Muscle layer of duodenum (tissue), 2 donors: ENCODE results near the gene LIN7A.

Experiments used
- H3K27ac ChIP-seq: one replicate; pipeline ENCODE4 v1.7.0; 2013; ENCODE audit warnings: mild to moderate bottlenecking, low read length
- H3K27me3 ChIP-seq: one replicate; pipeline ENCODE4 v1.7.0; 2013; ENCODE audit warnings: low read depth, mild to moderate bottlenecking, control low read depth, low read length
- H3K36me3 ChIP-seq, 2 donors: one replicate each; pipeline ENCODE4 v1.7.0; 2013; ENCODE audit warnings: low read length in 2 of 2, control low read depth in 1 of 2, mild to moderate bottlenecking in 1 of 2; ENCODE audit not compliant: insufficient read depth in 2 of 2, control insufficient read depth in 1 of 2
- H3K4me1 ChIP-seq, 2 donors: one replicate each; pipeline ENCODE4 v1.7.0; 2013; ENCODE audit warnings: low read length in 2 of 2, mild to moderate bottlenecking in 2 of 2, control low read depth in 1 of 2, moderate library complexity in 1 of 2; ENCODE audit not compliant: insufficient read depth in 2 of 2, control insufficient read depth in 1 of 2
- H3K4me3 ChIP-seq, 2 donors: one replicate each; pipeline ENCODE4 v1.7.0; 2013; ENCODE audit warnings: low read length in 2 of 2, low read depth in 1 of 2, mild to moderate bottlenecking in 1 of 2
- H3K9me3 ChIP-seq, 2 donors: one replicate each; pipeline ENCODE4 v1.7.0; 2013; ENCODE audit warnings: low read length in 2 of 2, control low read depth in 1 of 2, mild to moderate bottlenecking in 1 of 2; ENCODE audit not compliant: control insufficient read depth in 1 of 2
- donor health status: healthy.

LIN7A gene

DNA sequence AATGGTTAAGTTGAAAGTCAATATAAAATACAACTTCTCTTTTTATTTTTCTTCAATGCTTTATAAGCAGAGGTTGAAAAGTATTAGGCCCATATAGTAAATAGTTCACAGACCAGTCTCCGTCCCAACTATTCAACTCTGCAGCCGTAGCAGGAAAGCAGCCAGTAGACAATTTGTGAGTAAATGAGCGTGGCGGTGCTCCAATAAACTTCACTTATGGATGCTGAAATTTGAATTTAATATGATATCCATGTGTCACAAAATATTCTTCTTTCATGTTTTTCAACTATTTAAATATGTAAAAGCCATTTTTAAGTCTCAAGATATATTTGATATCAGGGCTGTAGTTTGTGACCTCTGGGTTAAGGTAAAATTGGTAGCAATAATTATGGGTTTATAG is 17.7 kb downstream of the LIN7A start:
- Histone ChIP-seq H3K9me3 (no peaks in the 10 kb centered on the region), H3K4me3 (no peak overlapping the region), H3K4me1 (no peaks in the 10 kb centered on the region), H3K36me3 (no peaks in the 10 kb centered on the region), H3K27me3 (no peaks in the 10 kb centered on the region), H3K27ac (no peak overlapping the region)

DNA sequence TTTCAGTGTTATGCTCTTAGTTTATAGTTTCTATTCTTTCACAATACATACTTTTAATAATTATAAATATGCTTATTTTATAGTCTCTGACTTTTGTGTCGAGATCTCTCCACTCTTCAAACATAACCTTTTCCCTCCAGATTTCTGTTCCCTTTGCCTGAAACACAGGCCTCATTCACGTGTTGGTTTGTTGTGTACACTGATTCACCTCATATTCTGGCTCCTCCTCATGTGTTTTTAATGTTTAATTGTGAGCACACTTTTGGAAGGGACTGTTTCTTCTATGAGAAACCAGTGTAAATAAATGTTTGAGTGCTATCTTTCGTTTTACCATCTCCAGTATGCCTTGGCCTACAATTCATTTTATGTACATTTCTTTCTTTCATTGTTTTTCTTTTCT is 20.1 kb downstream of the LIN7A start:
- no peaks in the 10 kb centered on the region for H3K4me1 ChIP-seq
- H3K27me3 ChIP-seq: no peaks in the 10 kb centered on the region
- H3K9me3 ChIP-seq: no peaks in the 10 kb centered on the region
- H3K36me3 ChIP-seq: no peaks in the 10 kb centered on the region
- H3K27ac ChIP-seq: no peak overlapping the region
- no peak overlapping the region for H3K4me3 ChIP-seq

GRCh38 chr12:80912901-80913770 is 24.6 kb downstream of the LIN7A start:
- Histone ChIP-seq H3K27ac (no peak overlapping the region), H3K4me3 (no peak overlapping the region)

GRCh38 chr12:80909370-80909769 is 28.4 kb downstream of the LIN7A start:
- Histone ChIP-seq H3K36me3 (no peaks in the 10 kb centered on the region), H3K9me3 (no peaks in the 10 kb centered on the region), H3K27ac (no peak overlapping the region), H3K27me3 (no peaks in the 10 kb centered on the region), H3K4me3 (no peak overlapping the region), H3K4me1 (no peaks in the 10 kb centered on the region)

More at GRCh38 chr12:80912901-80913770, 24.6 kb downstream of the LIN7A start:
- no peaks in the 10 kb centered on the region for H3K4me1 ChIP-seq
- H3K27me3 ChIP-seq: no peaks in the 10 kb centered on the region
- H3K36me3 ChIP-seq: no peaks in the 10 kb centered on the region
- H3K9me3 ChIP-seq: no peaks in the 10 kb centered on the region

- no peaks in the 10 kb centered on the region for H3K36me3 ChIP-seq
- no peak overlapping the region for H3K4me3 ChIP-seq
- H3K9me3 ChIP-seq: no peaks in the 10 kb centered on the region
- H3K4me1 ChIP-seq: no peaks in the 10 kb centered on the region
- H3K27ac ChIP-seq: no peak overlapping the region
- no peaks in the 10 kb centered on the region for H3K27me3 ChIP-seq
Measured at GRCh38 chr12:80902711-80903110, 35.0 kb downstream of the LIN7A start.

DNA sequence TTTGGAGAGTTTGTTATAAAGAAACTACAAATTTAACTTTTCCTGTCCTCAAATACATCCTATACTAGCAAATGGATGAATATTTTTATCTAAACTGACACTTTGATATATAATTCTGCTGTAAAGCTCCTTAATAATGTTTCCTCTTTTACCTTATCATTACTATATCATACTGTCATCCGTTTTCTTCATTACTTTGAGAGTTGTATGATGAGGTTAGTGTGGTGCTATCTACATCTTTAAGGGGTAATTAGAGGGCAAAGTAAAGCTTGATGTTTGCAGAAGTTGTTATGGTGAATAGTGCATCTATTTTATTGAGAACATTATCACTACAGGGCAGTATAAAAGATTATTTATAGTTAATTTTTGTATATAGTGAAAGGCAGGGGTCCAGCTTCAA is 36.1 kb downstream of the LIN7A start:
- Histone ChIP-seq H3K27me3 (no peaks in the 10 kb centered on the region), H3K4me3 (no peak overlapping the region), H3K9me3 (no peaks in the 10 kb centered on the region), H3K4me1 (no peaks in the 10 kb centered on the region), H3K36me3 (no peaks in the 10 kb centered on the region), H3K27ac (no peak overlapping the region)

GRCh38 chr12:80895240-80895639 is 42.5 kb downstream of the LIN7A start:
- Histone ChIP-seq H3K9me3 (no peaks in the 10 kb centered on the region), H3K36me3 (no peaks in the 10 kb centered on the region), H3K27ac (no peak overlapping the region), H3K4me3 (no peak overlapping the region), H3K27me3 (no peaks in the 10 kb centered on the region), H3K4me1 (peaks cover 0 to 7% of the 10 kb centered on the region in 2 donors)

- H3K9me3 ChIP-seq: no peaks in the 10 kb centered on the region
- H3K36me3 ChIP-seq: no peaks in the 10 kb centered on the region
- H3K27ac ChIP-seq: no peak overlapping the region
- H3K27me3 ChIP-seq: no peaks in the 10 kb centered on the region
- no peak overlapping the region for H3K4me3 ChIP-seq
- peaks cover 0 to 7% of the 10 kb centered on the region in 2 donors for H3K4me1 ChIP-seq
Measured at GRCh38 chr12:80894179-80894578, 43.6 kb downstream of the LIN7A start.

DNA sequence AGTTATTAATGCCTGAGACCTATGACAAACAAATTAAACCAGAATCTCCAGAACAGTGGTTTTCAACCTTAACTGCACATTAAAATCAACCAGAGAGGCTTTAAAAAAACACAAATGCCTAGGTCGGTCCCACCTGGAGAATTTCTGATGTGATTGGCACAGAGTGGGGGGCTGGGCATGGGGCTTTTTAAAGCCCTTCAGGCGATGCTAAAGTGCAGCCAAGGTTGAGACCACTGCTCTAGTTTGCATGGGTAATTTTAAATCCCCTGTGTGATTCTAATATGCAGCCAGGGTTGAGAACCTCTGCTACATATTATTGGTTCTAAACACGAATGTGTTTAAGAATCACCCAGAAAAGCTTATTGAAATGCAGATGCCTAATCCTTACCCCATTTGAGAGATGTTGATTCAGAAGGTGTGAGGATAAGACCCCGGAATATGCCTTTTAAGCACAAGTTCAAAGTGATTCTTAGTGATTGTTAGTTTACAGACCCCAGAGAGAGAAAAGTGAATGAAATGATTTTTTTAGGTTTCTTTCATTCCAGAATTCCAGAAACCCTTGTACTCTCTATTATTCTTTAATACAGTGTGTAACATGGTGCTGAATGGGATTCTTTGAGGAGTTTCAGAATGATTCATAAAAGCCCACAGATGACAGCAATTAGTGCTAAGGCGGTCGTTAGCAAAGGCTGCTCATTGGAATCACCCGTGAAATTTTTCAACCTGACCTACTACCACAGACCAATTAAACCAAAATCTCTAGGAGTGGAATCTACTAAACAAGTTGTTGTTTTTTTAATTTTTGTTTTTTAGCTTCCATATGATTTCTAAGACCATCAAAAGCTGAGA is 44.9 kb downstream of the LIN7A start:
- H3K4me1 ChIP-seq: peaks cover 0 to 7% of the 10 kb centered on the region in 2 donors
- no peaks in the 10 kb centered on the region for H3K9me3 ChIP-seq
- H3K36me3 ChIP-seq: no peaks in the 10 kb centered on the region
- H3K27ac ChIP-seq: no peak overlapping the region
- H3K27me3 ChIP-seq: no peaks in the 10 kb centered on the region
- H3K4me3 ChIP-seq: no peak overlapping the region

DNA sequence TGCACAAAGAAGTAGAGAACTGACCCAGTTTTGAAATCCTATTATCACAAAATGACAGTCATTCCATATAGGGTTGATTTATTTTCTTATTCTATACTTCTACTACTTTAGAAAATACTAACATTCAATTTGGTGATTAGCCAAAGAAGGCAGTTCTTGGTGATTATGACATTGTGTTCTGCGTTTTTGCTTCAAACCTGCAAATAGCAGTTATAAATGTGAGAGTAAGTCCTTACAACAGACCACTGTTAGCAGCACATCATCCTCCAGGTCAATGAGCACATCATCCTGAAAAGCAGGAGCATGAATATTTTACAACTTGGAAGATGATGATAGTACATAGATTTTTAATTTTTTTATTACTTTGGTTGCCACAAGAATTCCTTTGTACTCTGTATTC is 53.1 kb downstream of the LIN7A start:
- Histone ChIP-seq H3K9me3 (no peaks in the 10 kb centered on the region), H3K4me1 (no peaks in the 10 kb centered on the region), H3K4me3 (no peak overlapping the region), H3K36me3 (no peaks in the 10 kb centered on the region), H3K27me3 (no peaks in the 10 kb centered on the region), H3K27ac (no peak overlapping the region)

GRCh38 chr12:80881106-80881505 is 56.6 kb downstream of the LIN7A start:
- no peaks in the 10 kb centered on the region for H3K4me1 ChIP-seq
- H3K27me3 ChIP-seq: no peaks in the 10 kb centered on the region
- no peak overlapping the region for H3K27ac ChIP-seq
- H3K36me3 ChIP-seq: no peaks in the 10 kb centered on the region
- H3K9me3 ChIP-seq: no peaks in the 10 kb centered on the region
- H3K4me3 ChIP-seq: no peak overlapping the region
